ENCODE data around the gene RMI2.
"Not testable (repeated sequence)": the region's sequence is repeated elsewhere in the genome, so short reads cannot be mapped to it uniquely, and the experiment has no call there.

RMI2 gene

GRCh38 chr16:11345040-11345862 is at the start of gene RMI2:
RMI2 (plus strand) TSS chr16:11345459; CDS start chr16:11345472, 13 bp downstream.
- DNase-seq: peak; percentile 98

- no peak for DNase-seq
These were observed 49.6 kb upstream of the RMI2 start for GRCh38 chr16:11295672-11296071.

GRCh38 chr16:11296351-11296705 is 48.9 kb upstream of the RMI2 start:
- DNase-seq: no peak

- no peak for DNase-seq
These were observed 48.4 kb upstream of the RMI2 start for GRCh38 chr16:11296706-11297491.

- DNase-seq: peak; percentile 75
These were observed 47.6 kb upstream of the RMI2 start for GRCh38 chr16:11297492-11298142.

GRCh38 chr16:11298143-11298900 is 46.9 kb upstream of the RMI2 start:
- no peak for DNase-seq

- DNase-seq: not testable (repeated sequence)
These were observed 46.2 kb upstream of the RMI2 start for GRCh38 chr16:11298950-11299547.

- DNase-seq: no peak
These were observed 45.2 kb upstream of the RMI2 start for GRCh38 chr16:11299865-11300559.

GRCh38 chr16:11300560-11300892 is 44.7 kb upstream of the RMI2 start:
- DNase-seq: no peak

GRCh38 chr16:11301645-11302501 is 43.4 kb upstream of the RMI2 start:
- no peak for DNase-seq

- DNase-seq: no peak
These were observed 42.3 kb upstream of the RMI2 start for GRCh38 chr16:11302977-11303376.

- no peak for DNase-seq
These were observed 41.7 kb upstream of the RMI2 start for GRCh38 chr16:11303405-11304138.

GRCh38 chr16:11306381-11306780 is 38.9 kb upstream of the RMI2 start:
- DNase-seq: no peak

GRCh38 chr16:11306997-11307638 is 38.1 kb upstream of the RMI2 start:
- no peak for DNase-seq

- DNase-seq: no peak
These were observed 37.4 kb upstream of the RMI2 start for GRCh38 chr16:11307639-11308492.

- DNase-seq: no peak
These were observed 36.6 kb upstream of the RMI2 start for GRCh38 chr16:11308493-11309283.

GRCh38 chr16:11309895-11310633 is 35.2 kb upstream of the RMI2 start:
- DNase-seq: no peak
